Fibroblast of upper back skin (primary cell): ENCODE data around the gene RBBP8NL.

Experiments used
- DNase-seq: peaks from one replicate; pipeline ENCODE4 v3.0.0-alpha.2; 2013

Gene RBBP8NL

DNA sequence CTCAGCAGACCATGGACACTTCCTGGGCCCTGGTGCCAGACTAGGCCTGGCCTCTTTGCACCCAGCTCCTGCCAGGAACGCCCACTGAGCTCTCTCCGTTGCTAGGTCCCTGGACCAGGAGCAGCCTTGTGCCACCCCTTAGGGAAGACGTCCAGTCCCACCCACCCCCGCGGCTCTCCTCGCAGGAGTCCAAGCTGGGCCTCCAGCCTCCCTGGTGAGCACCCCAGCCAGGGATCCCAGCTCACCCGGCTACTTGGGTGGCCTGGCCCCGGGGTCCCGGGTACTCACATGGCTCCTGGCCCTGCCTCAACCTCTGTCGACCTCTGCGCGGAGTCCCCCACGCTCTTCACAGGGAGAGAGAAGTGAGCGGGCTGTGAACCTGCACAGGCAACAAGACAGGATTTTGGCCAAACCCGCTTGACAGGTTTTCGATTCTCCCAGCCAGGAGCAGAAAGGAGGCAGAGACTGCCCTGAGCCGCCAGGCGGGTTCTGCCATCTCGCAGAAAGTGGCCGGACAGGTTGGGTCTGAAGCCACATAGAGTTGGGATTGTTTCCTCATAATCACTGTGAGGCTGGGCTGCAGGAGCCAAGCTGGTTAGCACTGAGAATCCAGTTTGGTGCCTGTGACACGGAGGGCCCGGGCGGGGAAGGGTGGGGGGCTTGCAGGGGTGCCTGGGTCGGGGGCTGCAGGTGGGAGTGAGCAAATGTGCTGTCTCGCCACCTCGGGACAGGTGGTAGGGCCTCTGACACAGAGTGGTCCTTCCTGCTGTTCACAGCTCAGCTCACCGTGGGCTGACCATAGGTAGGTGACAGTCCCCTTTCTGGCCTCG is at the start of gene RBBP8NL:
Gene RBBP8NL (minus strand): TSS at position 368 of the 830 bp plus-strand sequence. CDS start 7,892 bp downstream, outside the sequence.
- no peak for DNase-seq

DNA sequence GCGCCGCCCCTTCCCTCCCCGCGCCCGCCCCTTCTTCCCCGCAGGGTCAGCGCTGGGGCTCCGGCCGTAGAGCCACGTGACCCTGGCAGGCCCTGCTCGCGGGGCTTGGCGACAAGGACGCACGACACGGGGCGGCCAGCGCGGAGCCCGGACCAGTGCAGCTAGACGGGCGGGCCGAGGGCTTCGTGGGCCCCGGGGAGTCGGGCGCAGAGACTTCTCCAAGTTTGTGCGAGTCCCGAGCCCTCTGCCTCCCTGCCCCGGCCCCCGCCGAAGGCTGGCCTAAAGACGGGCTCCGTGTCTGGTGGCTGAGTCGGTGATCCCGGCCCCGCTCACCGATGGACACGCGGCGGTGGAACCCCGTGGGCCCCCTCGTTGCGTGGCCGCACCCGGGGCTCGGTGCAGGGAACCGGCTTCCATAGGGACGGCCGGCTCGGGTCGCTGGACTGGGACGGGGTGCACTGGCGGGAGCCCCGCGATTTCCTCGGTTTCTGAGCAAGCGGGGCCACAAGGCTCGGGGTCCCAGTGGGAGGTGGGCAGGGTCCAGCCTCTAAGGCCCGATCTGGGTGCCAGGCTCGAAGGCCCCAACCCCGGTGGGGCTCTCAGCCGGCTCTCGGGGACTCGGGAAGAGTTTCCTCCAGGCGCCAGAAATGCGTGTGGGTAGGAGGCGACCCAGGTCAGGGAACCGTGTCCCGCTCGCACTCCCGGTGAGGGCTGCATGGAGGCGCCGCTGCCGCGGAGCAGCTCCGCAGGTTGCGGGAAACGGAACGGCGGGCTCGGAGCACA is 48.9 kb upstream of the RBBP8NL start:
- no peak for DNase-seq

GRCh38 chr20:62475772-62476055 is 48.4 kb upstream of the RBBP8NL start, which contains the start of gene GATA5:
TSS of gene GATA5 (minus strand) at chr20:62475995. CDS start at chr20:62475521, 474 bp downstream.
- DNase-seq = no peak

- DNase-seq = no peak
These were observed 47.9 kb upstream of the RBBP8NL start for GRCh38 chr20:62475027-62475771.

DNA sequence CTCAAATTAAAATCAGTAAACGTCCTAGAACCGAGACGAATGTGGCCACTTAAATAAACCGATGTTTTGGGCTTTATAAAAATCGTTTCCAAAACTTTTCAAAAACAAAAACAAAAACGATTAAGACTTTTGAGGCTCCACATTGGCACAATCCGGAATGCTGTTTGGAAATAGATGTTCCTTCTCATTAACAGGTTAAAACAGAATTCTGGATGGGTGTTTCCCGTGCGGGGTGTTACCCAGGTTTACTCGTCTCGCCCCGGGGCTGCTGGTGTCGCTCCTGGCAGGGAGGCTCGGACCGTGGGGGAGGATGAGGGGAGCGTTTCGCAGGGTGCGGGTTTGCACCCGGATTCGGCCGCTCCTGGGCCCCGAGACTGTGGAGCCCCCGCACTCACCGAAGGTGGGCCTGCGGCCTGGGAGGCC is 47.3 kb upstream of the RBBP8NL start:
- no peak for DNase-seq

GRCh38 chr20:62473717-62474603 is 46.6 kb upstream of the RBBP8NL start:
- DNase-seq = no peak

- no peak for DNase-seq
These were observed 45.7 kb upstream of the RBBP8NL start for GRCh38 chr20:62472941-62473585.

- DNase-seq = no peak
These were observed 45.0 kb upstream of the RBBP8NL start for GRCh38 chr20:62472138-62472940.

DNA sequence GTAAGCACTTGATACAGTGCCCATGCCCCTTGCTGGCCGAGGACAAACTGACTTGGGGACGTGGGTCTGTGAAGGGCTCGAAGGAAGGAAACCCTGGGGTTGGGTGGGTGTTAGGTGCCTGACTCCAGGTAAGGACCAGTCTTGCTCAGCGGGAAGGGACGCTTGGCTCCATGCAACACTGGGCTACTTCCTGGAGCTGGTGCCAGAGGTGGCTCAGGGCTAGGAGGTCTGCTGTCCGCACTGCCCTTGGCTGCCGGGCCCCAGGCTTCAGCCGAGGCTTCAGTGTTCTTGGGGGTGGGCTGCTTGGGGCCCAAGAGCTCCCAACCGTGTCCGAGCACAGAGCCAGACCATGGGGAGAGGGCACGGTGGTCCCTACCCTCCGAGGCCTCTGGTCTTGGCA is 43.1 kb upstream of the RBBP8NL start:
- DNase-seq = no peak

DNA sequence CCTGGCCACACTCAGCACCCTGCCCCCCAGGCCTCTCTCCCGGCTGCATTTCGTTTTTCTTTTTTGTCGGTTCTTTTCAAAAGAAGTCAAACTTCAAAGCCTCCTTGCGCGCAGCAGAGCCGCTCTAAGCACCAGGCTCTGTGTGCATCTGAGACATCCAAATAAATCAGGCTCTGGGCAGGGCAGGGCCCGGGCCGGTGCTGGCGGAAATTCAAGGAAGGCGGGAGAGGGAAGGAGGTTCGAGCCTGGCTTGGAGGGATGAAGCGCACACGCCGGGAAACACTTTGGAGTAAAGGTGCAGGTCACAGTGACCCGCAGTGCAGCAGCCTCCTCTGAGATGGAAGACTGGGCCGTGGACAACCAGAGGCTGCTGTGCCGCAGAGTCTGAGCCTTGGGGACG is 42.7 kb upstream of the RBBP8NL start:
- DNase-seq = no peak

DNA sequence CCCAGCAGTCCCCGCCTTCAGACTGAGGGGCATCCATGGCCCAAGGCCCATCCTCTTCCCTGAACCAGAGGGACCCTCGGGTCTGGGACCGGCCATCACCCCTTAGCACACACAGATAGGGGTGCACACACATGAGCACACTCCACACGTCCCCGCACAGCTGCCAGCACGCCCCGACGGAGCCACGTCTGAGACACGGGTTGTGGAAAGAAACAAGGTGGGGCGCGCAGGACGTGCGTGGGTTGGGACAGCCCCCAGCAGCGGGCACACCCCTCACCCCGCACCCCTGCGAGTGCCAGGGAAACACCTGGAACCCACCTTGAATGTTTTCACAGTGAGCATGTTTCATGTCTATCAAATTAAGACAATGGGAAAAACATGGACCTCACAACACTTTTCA is 42.0 kb upstream of the RBBP8NL start:
- DNase-seq = no peak

GRCh38 chr20:62466806-62467537 is 39.6 kb upstream of the RBBP8NL start:
- DNase-seq = no peak

GRCh38 chr20:62466072-62466760 is 38.9 kb upstream of the RBBP8NL start:
- DNase-seq = no peak

- DNase-seq = no peak
These were observed 37.7 kb upstream of the RBBP8NL start for GRCh38 chr20:62464990-62465389.

GRCh38 chr20:62464425-62464770 is 37.1 kb upstream of the RBBP8NL start:
- no peak for DNase-seq

- DNase-seq = no peak
These were observed 36.5 kb upstream of the RBBP8NL start for GRCh38 chr20:62463651-62464424.

GRCh38 chr20:62462976-62463592 is 35.7 kb upstream of the RBBP8NL start:
- no peak for DNase-seq

DNA sequence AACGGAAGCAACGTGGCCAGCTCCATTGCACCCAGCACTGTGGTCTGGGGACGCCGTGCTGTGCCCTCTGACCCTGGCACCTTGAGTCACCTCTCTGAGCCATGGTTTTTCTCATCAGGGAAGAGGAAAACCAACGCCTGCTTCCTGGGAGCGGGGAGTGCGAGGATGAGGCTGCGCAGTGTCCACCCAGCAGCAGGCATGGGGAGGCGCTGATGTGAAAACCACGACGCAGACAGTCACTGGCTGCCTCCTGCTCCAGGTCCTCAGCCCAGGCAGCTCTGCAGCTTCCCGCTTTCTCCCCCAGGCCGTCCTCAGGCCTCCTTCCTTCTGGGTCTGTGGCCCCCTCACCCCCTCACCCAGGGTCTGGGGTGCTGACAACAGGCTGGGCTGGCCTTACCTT is 34.5 kb upstream of the RBBP8NL start:
- DNase-seq = no peak
